ENCODE results near the gene SMURF1. TPM values are rescaled to one million over a fixed set of nuclear protein-coding genes. Genes with fewer than 3 reads are reported as not detected.

SMURF1 gene
- total RNA-seq, 1 donor from 2014 or later, result 10.0 TPM

DNA sequence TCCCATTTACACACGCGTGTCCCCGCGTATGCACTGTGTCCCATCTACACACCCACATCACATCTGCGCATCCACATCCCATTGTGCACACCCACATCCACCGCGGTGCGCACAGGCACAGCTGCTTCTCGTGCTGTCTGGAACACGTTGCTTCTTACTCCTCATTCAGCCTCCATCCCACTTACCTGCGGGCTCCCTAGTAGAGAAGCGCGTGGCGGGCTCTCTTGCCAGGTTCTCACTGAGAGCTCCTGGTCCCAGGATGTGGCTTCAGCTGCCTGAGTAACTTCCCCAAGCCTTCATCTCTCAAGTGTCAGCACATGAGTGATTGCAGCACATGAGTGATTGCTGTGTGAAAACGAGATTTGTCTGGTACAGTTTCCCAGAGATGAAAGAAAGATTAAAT, 147.8 kb downstream of the SMURF1 start:
- no peaks in the 10 kb centered on the region for H3K4me1 ChIP-seq
- H3K4me3 ChIP-seq, result no peak overlapping the region
- H3K27ac ChIP-seq (replicated peaks), result no peak overlapping the region
- H3K27me3 ChIP-seq (ENCODE audit: low read depth), result no peaks in the 10 kb centered on the region
- intact Hi-C loops (cut with micrococcal nuclease), result no loop called here
- no peaks in the 10 kb centered on the region for H3K9me3 ChIP-seq (replicated peaks)
- peaks cover 94% of the 10 kb centered on the region for H3K36me3 ChIP-seq
- no peak for DNase-seq
- TF ChIP-seq, protein P1, sequence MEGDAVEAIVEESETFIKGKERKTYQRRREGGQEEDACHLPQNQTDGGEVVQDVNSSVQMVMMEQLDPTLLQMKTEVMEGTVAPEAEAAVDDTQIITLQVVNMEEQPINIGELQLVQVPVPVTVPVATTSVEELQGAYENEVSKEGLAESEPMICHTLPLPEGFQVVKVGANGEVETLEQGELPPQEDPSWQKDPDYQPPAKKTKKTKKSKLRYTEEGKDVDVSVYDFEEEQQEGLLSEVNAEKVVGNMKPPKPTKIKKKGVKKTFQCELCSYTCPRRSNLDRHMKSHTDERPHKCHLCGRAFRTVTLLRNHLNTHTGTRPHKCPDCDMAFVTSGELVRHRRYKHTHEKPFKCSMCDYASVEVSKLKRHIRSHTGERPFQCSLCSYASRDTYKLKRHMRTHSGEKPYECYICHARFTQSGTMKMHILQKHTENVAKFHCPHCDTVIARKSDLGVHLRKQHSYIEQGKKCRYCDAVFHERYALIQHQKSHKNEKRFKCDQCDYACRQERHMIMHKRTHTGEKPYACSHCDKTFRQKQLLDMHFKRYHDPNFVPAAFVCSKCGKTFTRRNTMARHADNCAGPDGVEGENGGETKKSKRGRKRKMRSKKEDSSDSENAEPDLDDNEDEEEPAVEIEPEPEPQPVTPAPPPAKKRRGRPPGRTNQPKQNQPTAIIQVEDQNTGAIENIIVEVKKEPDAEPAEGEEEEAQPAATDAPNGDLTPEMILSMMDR (IDR thresholded peaks at IDR 0.05; ENCODE audit: borderline replicate concordance), result no peak

DNA sequence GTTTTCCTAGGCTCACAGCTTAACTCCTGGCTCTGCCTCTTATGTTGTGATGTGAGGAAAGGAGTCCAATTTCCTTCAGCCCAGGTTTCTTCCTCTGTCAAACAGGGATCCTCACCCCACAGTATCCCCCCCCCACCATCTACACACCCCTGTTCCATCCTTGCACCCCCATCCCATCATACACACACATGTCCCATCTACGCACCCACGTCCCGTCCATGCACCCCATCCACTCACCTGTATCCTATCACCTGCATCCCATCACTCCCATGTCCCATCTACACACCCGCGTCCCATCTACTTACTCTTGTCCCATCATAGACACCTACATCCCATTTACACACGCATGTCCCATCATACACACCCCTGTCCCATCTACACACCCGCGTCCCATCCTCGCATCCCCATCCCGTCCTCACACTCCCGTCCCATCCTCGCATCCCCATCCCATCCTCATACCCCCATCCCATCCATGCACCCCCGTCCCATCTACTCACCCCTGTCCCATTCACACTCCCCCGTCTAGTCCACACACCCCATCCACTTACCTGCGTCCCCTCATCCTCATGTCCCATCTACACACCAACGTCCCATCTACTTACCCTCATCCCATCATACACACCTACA, 148.3 kb downstream of the SMURF1 start:
- no peaks in the 10 kb centered on the region for H3K27me3 ChIP-seq (ENCODE audit: low read depth)
- no peak for DNase-seq
- H3K4me3 ChIP-seq, result no peak overlapping the region
- intact Hi-C loops (cut with micrococcal nuclease), result no loop called here
- no peak overlapping the region for H3K27ac ChIP-seq (replicated peaks)
- H3K36me3 ChIP-seq, result peaks cover 94% of the 10 kb centered on the region
- TF ChIP-seq, protein P1 (IDR thresholded peaks at IDR 0.05; ENCODE audit: borderline replicate concordance), result no peak
- no peaks in the 10 kb centered on the region for H3K9me3 ChIP-seq (replicated peaks)
- H3K4me1 ChIP-seq, result no peaks in the 10 kb centered on the region

DNA sequence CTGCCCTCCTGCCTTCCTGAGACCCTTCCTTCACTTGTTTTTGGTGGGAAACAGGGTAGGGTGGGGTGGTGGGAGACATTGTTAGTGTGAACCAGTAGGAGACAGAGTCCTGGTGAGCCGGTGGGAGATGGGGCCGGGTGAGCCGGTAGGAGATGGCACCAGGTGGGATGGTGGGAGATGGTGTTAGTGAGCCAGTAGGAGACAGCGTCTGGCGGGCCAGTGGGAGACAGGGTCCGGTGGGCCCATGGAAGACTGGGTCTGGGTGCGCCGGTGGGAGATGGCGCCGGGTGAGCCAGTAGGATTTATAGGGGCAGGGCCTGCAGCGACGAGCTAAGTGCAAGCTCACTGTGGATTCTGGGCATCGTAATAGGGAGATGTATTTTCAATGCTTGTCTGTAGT, 148.8 kb downstream of the SMURF1 start:
- intact Hi-C loops (cut with micrococcal nuclease), result no loop called here
- TF ChIP-seq, protein P1 (IDR thresholded peaks at IDR 0.05; ENCODE audit: borderline replicate concordance), result no peak
- Histone ChIP-seq H3K4me1 (no peaks in the 10 kb centered on the region), H3K36me3 (peaks cover 94% of the 10 kb centered on the region), H3K9me3 (replicated peaks) (no peaks in the 10 kb centered on the region), H3K27me3 (ENCODE audit: low read depth) (no peaks in the 10 kb centered on the region), H3K4me3 (no peak overlapping the region), H3K27ac (replicated peaks) (no peak overlapping the region)
- no peak for DNase-seq

DNA sequence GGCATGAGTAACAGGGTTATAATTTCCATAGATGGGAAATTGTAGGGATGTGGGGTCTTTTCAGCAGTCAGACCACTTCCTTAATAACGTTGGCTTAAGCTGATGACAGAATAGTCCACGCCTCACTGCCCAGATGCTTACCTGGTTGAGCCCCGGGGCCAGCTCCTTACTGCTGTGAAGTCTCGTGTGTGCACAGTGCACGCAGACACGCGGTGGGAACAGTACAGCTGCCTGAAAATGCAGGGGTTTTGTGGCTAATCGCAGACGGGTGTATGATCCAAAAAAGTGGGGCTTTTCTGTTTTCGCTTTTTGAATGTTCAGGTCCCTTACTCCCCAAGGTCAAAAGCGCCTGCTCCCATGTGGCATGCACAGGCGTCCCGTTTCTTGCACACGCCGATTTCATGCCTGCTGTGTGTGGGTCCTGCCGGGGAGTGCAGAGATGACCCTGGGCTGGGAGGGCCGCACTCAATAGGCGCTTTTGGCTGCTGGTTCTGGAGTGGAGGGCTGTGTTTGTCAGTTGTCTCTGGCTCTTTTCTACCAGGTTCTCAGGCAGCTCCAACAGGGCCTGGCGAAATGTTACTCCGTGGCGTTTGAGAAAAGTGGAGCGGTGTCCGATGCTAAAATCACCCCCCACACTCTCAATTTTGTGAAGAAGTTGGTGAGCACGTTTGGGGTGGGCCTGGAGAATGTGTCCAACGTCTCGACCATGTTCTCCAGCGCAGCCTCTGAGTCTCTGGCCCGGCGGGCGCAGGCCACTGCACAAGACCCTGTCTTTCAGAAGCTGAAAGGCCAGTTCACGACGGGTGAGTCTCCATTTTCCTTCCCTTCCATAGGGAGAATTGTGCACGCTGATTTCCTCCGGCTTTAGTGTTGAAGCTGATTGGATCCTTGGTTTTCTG, 149.6 kb downstream of the SMURF1 start:
- TF ChIP-seq, protein P1 (IDR thresholded peaks at IDR 0.05; ENCODE audit: borderline replicate concordance), result no peak
- intact Hi-C loops (cut with micrococcal nuclease), result no loop called here
- no peak overlapping the region for H3K27ac ChIP-seq (replicated peaks)
- H3K27me3 ChIP-seq (ENCODE audit: low read depth), result no peaks in the 10 kb centered on the region
- H3K4me1 ChIP-seq, result no peaks in the 10 kb centered on the region
- no peak overlapping the region for H3K4me3 ChIP-seq
- peaks cover 94% of the 10 kb centered on the region for H3K36me3 ChIP-seq
- H3K9me3 ChIP-seq (replicated peaks), result no peaks in the 10 kb centered on the region
- no peak for DNase-seq

DNA sequence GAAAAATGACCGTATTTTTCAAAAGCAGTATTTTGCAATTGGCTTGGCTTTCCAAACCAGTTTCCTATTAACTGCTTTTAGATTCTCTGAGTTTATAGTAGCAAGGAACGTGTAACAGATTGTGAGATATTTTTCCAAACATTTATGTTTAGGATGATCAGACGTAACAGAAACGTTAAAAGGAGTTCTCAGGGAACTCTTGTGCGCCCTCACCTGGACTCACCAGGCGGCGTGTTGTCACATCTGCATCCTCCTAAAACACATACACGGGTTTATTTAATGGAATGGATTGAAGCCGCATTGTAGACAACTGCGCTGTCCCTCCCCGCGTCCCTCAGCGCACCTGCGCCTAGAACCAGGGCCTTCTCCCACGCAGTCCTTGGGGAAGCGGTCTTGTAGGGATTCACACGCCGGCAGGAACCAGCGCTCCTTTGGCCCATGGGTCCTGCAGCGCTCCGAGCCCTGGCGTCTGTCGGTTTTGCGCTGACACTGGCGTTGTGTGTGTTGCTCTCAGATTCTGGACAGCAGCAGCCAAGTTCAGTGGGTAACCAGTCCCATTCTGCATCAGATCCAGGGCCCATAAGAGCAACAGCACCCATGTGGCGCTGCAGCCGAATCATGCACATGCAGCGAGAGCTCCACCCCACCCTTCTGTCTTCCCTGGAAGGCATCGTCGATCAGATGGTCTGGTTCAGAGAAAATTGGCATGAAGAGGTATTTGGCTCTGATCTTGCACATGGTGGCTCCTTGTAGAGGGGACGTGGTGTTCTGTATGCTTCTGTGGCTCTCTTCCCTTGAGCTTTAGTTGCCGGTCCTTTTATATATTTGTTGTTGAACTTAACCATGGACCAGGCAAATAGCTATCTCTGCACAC, 150.6 kb downstream of the SMURF1 start:
- Histone ChIP-seq H3K4me1 (no peaks in the 10 kb centered on the region), H3K36me3 (peaks cover 96% of the 10 kb centered on the region), H3K9me3 (replicated peaks) (no peaks in the 10 kb centered on the region), H3K27ac (replicated peaks) (no peak overlapping the region), H3K4me3 (no peak overlapping the region), H3K27me3 (ENCODE audit: low read depth) (no peaks in the 10 kb centered on the region)
- TF ChIP-seq, protein P1 (IDR thresholded peaks at IDR 0.05; ENCODE audit: borderline replicate concordance), result no peak
- intact Hi-C loops (cut with micrococcal nuclease), result no loop called here
- no peak for DNase-seq

Data from left ventricle myocardium inferior (tissue), 1 donor.